Neural progenitor cell (in vitro differentiated cells): Measurements from ENCODE around the gene CACNB1. TPM values are rescaled to one million over a fixed set of nuclear protein-coding genes. Genes with fewer than 3 reads are reported as not detected.

Experiments used
- DNase-seq: peaks from one replicate; pipeline ENCODE4 v3.0.0-alpha.2; 2016; ENCODE audit warnings: low spot score
- H2AFZ ChIP-seq: fragments of 200-600 bp; sonication (generic); replicated peaks from 2 replicates; pipeline ENCODE4 v1.6.1; 2016; ENCODE audit warnings: antibody characterized with exemption
- H3F3A ChIP-seq: fragments of 200-600 bp; sonication (generic); 2 replicates; pipeline ENCODE4 v1.6.1; 2016; ENCODE audit warnings: antibody characterized with exemption, low read depth
- H3K27ac ChIP-seq: fragments of 200-600 bp; sonication (generic); 2 replicates; pipeline ENCODE4 v1.5.1; 2016; ENCODE audit warnings: mild to moderate bottlenecking
- H3K27me3 ChIP-seq: fragments of 200-600 bp; sonication (generic); 2 replicates; pipeline ENCODE4 v1.6.1; 2016; ENCODE audit warnings: mild to moderate bottlenecking, moderate library complexity
- H3K36me3 ChIP-seq: fragments of 200-600 bp; sonication (generic); 2 replicates; pipeline ENCODE4 v1.5.1; 2016
- H3K4me1 ChIP-seq: fragments of 200-600 bp; sonication (generic); 2 replicates; pipeline ENCODE4 v1.6.1; 2016; ENCODE audit warnings: mixed run types
- H3K4me2 ChIP-seq: fragments of 200-600 bp; sonication (generic); 2 replicates; pipeline ENCODE4 v1.6.1; 2016
- H3K4me3 ChIP-seq: fragments of 200-600 bp; sonication (generic); 2 replicates; pipeline ENCODE4 v1.5.1; 2016
- H3K79me2 ChIP-seq: fragments of 200-600 bp; sonication (generic); 2 replicates; pipeline ENCODE4 v1.6.1; 2016; ENCODE audit warnings: low read depth
- H3K9ac ChIP-seq: fragments of 200-600 bp; sonication (generic); 2 replicates; pipeline ENCODE4 v1.6.1; 2016
- H3K9me3 ChIP-seq: fragments of 200-600 bp; sonication (generic); 2 replicates; pipeline ENCODE4 v1.5.1; 2016; ENCODE audit warnings: low read depth
- H4K20me1 ChIP-seq: fragments of 200-600 bp; sonication (generic); 2 replicates; pipeline ENCODE4 v1.6.1; 2016; ENCODE audit warnings: low read depth
- H3K27ac Mint-ChIP-seq: 3 replicates; pipeline ENCODE4 v1.8.0; 2021; ENCODE audit warnings: mixed read lengths
- H3K27me3 Mint-ChIP-seq: 2 replicates; pipeline ENCODE4 v1.8.0; 2022; ENCODE audit warnings: low read depth, mild to moderate bottlenecking, inconsistent platforms, moderate library complexity, mixed read lengths; ENCODE audit not compliant: insufficient read depth
- H3K36me3 Mint-ChIP-seq: 3 replicates; pipeline ENCODE4 v1.8.0; 2021; ENCODE audit warnings: mixed read lengths
- H3K4me1 Mint-ChIP-seq: 3 replicates; pipeline ENCODE4 v1.8.0; 2021; ENCODE audit warnings: mixed read lengths
- H3K4me3 Mint-ChIP-seq: 3 replicates; pipeline ENCODE4 v1.8.0; 2021; ENCODE audit warnings: mild to moderate bottlenecking, moderate library complexity, mixed read lengths
- H3K9me3 Mint-ChIP-seq: 3 replicates; pipeline ENCODE4 v1.8.0; 2020; ENCODE audit warnings: mixed read lengths
- CTCF ChIP-seq: fragments of 200-600 bp; sonication (generic); IDR thresholded peaks from 2 replicates; pipeline ENCODE4 v1.5.1; 2017; ENCODE audit warnings: antibody characterized with exemption, mild to moderate bottlenecking
- EZH2 ChIP-seq: fragments of 200-600 bp; sonication (generic); IDR thresholded peaks from 2 replicates; pipeline ENCODE4 v1.6.1; 2017; ENCODE audit warnings: antibody characterized with exemption, mild to moderate bottlenecking, moderate library complexity
- EZH2phosphoT487 ChIP-seq: fragments of 200-600 bp; sonication (generic); IDR thresholded peaks from 2 replicates; pipeline ENCODE4 v1.6.1; 2017; ENCODE audit warnings: antibody characterized with exemption
- total RNA-seq: library from RNA; depleted of rRNA; stranded (reverse); fragments of >200 nt; gene quantifications from 2 replicates; pipeline ENCODE4 v1.2.3, GENCODE V29; 2015; ENCODE audit warnings: low replicate concordance

Gene CACNB1
- total RNA-seq, 1 donor from 2014 or later = 6.3 TPM

- H3K79me2 ChIP-seq = no peaks in the 10 kb centered on the region
- no peak overlapping the region for H3K4me2 ChIP-seq
- no peak overlapping the region for H3K9ac ChIP-seq
- Mint-ChIP-seq H3K27me3 (peaks cover 12% of the 10 kb centered on the region), H3K9me3 (no peaks in the 10 kb centered on the region), H3K36me3 (no peaks in the 10 kb centered on the region), H3K4me3 (no peak overlapping the region), H3K4me1 (peaks cover 9% of the 10 kb centered on the region), H3K27ac (no peak overlapping the region)
- no peaks in the 10 kb centered on the region for H3K27me3 ChIP-seq
- no peaks in the 10 kb centered on the region for H3K36me3 ChIP-seq
- no peak overlapping the region for H2AFZ ChIP-seq
- no peak overlapping the region for H3K4me3 ChIP-seq
- no peaks in the 10 kb centered on the region for H3K4me1 ChIP-seq
- no peak overlapping the region for H3K27ac ChIP-seq
- DNase-seq = no peak
- no peaks in the 10 kb centered on the region for H4K20me1 ChIP-seq
- H3F3A ChIP-seq = no peaks in the 10 kb centered on the region
- H3K9me3 ChIP-seq = no peaks in the 10 kb centered on the region
- no peak for TF ChIP-seq EZH2phosphoT487
- no peak for TF ChIP-seq CTCF
- no peak for TF ChIP-seq EZH2
These were observed 55.4 kb downstream of the CACNB1 start for GRCh38 chr17:39141915-39142664.

- Histone ChIP-seq H3K4me1 (no peaks in the 10 kb centered on the region), H3K27me3 (no peaks in the 10 kb centered on the region), H3K79me2 (no peaks in the 10 kb centered on the region), H3K27ac (no peak overlapping the region), H3K9ac (no peak overlapping the region), H3K4me2 (no peak overlapping the region), H3K4me3 (no peak overlapping the region), H3K36me3 (no peaks in the 10 kb centered on the region), H3F3A (no peaks in the 10 kb centered on the region), H3K9me3 (no peaks in the 10 kb centered on the region), H2AFZ (no peak overlapping the region), H4K20me1 (no peaks in the 10 kb centered on the region)
- Mint-ChIP-seq H3K4me1 (peaks cover 9% of the 10 kb centered on the region), H3K27me3 (peaks cover 11% of the 10 kb centered on the region), H3K27ac (no peak overlapping the region), H3K36me3 (no peaks in the 10 kb centered on the region), H3K4me3 (no peak overlapping the region), H3K9me3 (no peaks in the 10 kb centered on the region)
- no peak for DNase-seq
- no peak for TF ChIP-seq CTCF
- no peak for TF ChIP-seq EZH2phosphoT487
- no peak for TF ChIP-seq EZH2
These were observed 56.2 kb downstream of the CACNB1 start for GRCh38 chr17:39141294-39141693.

GRCh38 chr17:39139561-39139960, 57.9 kb downstream of the CACNB1 start:
- H3K27ac Mint-ChIP-seq = no peak overlapping the region
- Histone ChIP-seq H3K36me3 (no peaks in the 10 kb centered on the region), H3F3A (no peaks in the 10 kb centered on the region), H3K4me3 (no peak overlapping the region), H3K9ac (no peak overlapping the region), H3K4me1 (no peaks in the 10 kb centered on the region), H2AFZ (no peak overlapping the region), H3K9me3 (no peaks in the 10 kb centered on the region), H4K20me1 (no peaks in the 10 kb centered on the region), H3K27ac (no peak overlapping the region), H3K27me3 (no peaks in the 10 kb centered on the region), H3K4me2 (no peak overlapping the region), H3K79me2 (no peaks in the 10 kb centered on the region)
- DNase-seq = no peak
- no peak overlapping the region for H3K4me3 Mint-ChIP-seq
- no peak for TF ChIP-seq EZH2phosphoT487
- TF ChIP-seq CTCF = no peak
- no peak for TF ChIP-seq EZH2
- peaks cover 9% of the 10 kb centered on the region for H3K4me1 Mint-ChIP-seq
- H3K27me3 Mint-ChIP-seq = peaks cover 9% of the 10 kb centered on the region
- H3K9me3 Mint-ChIP-seq = no peaks in the 10 kb centered on the region
- no peaks in the 10 kb centered on the region for H3K36me3 Mint-ChIP-seq
